Trophoblast cell (in vitro differentiated cells and primary cell): ENCODE measurements around the gene FHAD1.
A peak's percentile ranks its signal among the peaks of the same experiment; 100 is the strongest.

Experiments used
- DNase-seq, 2 donors: peaks; one replicate each; pipeline ENCODE4 v3.0.0-alpha.2; 2016
- H2AFZ ChIP-seq: 2 replicates; pipeline ENCODE4 v1.6.1; 2013; ENCODE audit warnings: low read length, moderate library complexity, mild to moderate bottlenecking; ENCODE audit not compliant: insufficient read depth, poor library complexity
- H2AK5ac ChIP-seq: 2 replicates; pipeline ENCODE4 v1.6.1; 2013; ENCODE audit warnings: mild to moderate bottlenecking, low read length
- H2BK120ac ChIP-seq: 2 replicates; pipeline ENCODE4 v1.6.1; 2013; ENCODE audit warnings: low read length, mild to moderate bottlenecking, moderate library complexity; ENCODE audit not compliant: insufficient read depth, poor library complexity
- H2BK12ac ChIP-seq: 2 replicates; pipeline ENCODE4 v1.6.1; 2013; ENCODE audit warnings: mild to moderate bottlenecking, low read length, moderate library complexity
- H2BK5ac ChIP-seq: 2 replicates; pipeline ENCODE4 v1.6.1; 2013; ENCODE audit warnings: low read length, low read depth, moderate library complexity, mild to moderate bottlenecking; ENCODE audit not compliant: poor library complexity
- H3K14ac ChIP-seq: 2 replicates; pipeline ENCODE4 v1.6.1; 2013; ENCODE audit warnings: mild to moderate bottlenecking, low read length
- H3K18ac ChIP-seq: 2 replicates; pipeline ENCODE4 v1.6.1; 2013; ENCODE audit warnings: mild to moderate bottlenecking, low read length
- H3K23ac ChIP-seq: 2 replicates; pipeline ENCODE4 v1.6.1; 2013; ENCODE audit warnings: low read length
- H3K27ac ChIP-seq: 2 replicates; pipeline ENCODE4 v1.5.1; 2013; ENCODE audit warnings: low read depth, mild to moderate bottlenecking, inconsistent platforms, low read length, moderate library complexity
- H3K27me3 ChIP-seq: 2 replicates; pipeline ENCODE4 v1.6.1; 2013; ENCODE audit warnings: inconsistent platforms, mild to moderate bottlenecking, low read length, moderate library complexity; ENCODE audit not compliant: insufficient read depth
- H3K36me3 ChIP-seq, 2 experiments: 1 replicate in 1 of 2; 2 replicates in 1 of 2; pipeline ENCODE4 v1.6.1; 2013; ENCODE audit warnings: low read length in 2 of 2, mild to moderate bottlenecking in 2 of 2, moderate library complexity in 1 of 2; ENCODE audit not compliant: insufficient read depth in 2 of 2, control insufficient read depth in 1 of 2
- H3K4ac ChIP-seq: 2 replicates; pipeline ENCODE4 v1.6.1; 2013; ENCODE audit warnings: low read depth, mild to moderate bottlenecking, low read length, moderate library complexity
- H3K4me1 ChIP-seq, 2 experiments: 1 replicate in 1 of 2; 2 replicates in 1 of 2; pipeline ENCODE4 v1.6.1; 2013; ENCODE audit warnings: low read length in 2 of 2, mild to moderate bottlenecking in 2 of 2, moderate library complexity in 1 of 2; ENCODE audit not compliant: insufficient read depth in 2 of 2, control insufficient read depth in 1 of 2
- H3K4me2 ChIP-seq: 2 replicates; pipeline ENCODE4 v1.6.1; 2013; ENCODE audit warnings: inconsistent platforms, mild to moderate bottlenecking, low read length, moderate library complexity
- H3K4me3 ChIP-seq: 2 replicates; pipeline ENCODE4 v1.5.1; 2013; ENCODE audit warnings: mild to moderate bottlenecking, low read depth, low read length, inconsistent platforms
- H3K79me1 ChIP-seq: one replicate; pipeline ENCODE4 v1.6.1; 2013; ENCODE audit warnings: low read length
- H3K79me2 ChIP-seq: 2 replicates; pipeline ENCODE4 v1.6.1; 2013; ENCODE audit warnings: low read length, mild to moderate bottlenecking; ENCODE audit not compliant: control insufficient read depth, insufficient read depth, poor library complexity
- H3K9ac ChIP-seq: 2 replicates; pipeline ENCODE4 v1.6.1; 2013; ENCODE audit warnings: mild to moderate bottlenecking, low read length
- H3K9me3 ChIP-seq: 2 replicates; pipeline ENCODE4 v1.6.1; 2013; ENCODE audit warnings: low read depth, mild to moderate bottlenecking, control low read depth, inconsistent platforms, low read length; ENCODE audit not compliant: insufficient read depth
- H4K12ac ChIP-seq: 2 replicates; pipeline ENCODE4 v1.6.1; 2013; ENCODE audit warnings: low read depth, mild to moderate bottlenecking, low read length, moderate library complexity
- H4K8ac ChIP-seq: 2 replicates; pipeline ENCODE4 v1.6.1; 2013; ENCODE audit warnings: low read depth, mild to moderate bottlenecking, low read length, moderate library complexity
- H4K91ac ChIP-seq: one replicate; pipeline ENCODE4 v1.6.1; 2013; ENCODE audit warnings: low read depth, mild to moderate bottlenecking, low read length, moderate library complexity
- WGBS: extraction: QIAGEN DNeasy Blood & Tissue Kit; methylation state at CpG from one replicate; pipeline ENCODE4 v1.1.7; 2013; ENCODE audit warnings: missing lambda C conversion rate; ENCODE audit not compliant: insufficient read length, insufficient coverage; ENCODE audit errors: extremely low coverage; 5-methylcytosine and 5-hydroxymethylcytosine counted together

The FHAD1 gene

DNA sequence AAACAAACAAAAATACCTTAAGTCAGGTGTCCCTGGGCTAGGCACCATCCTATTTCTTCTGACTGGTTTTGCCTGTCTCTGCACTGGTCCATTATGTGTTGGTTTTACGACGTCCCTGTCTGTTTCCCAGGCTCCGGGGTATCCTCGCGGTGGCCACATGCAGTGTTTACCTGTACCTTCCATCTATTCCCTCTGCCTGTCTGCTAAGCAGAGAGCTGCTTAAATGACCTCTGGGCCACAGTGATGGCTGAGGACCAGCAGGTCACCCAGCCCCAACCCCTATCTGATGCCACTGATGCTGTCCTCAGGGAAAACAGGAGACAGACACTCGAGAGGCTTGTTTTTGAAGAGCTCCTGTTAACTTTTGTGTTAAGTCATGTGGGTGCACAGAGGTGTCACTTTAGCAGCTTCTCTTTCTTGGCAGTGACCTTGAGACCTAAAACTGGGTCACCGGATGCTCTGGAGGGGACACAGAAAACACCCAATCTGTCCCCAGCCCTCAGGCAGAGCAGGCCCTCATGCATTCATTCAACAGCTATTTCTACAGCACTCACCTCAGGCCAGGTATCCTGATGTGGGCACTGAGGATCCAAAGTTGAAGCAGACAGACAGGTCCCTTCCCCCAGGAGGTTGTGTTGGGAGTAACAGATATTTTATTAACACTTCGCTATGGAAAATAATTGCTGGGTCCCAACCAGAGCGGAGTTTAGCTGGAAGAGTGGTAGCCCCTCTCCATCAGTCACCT lies 158.3 kb downstream of the FHAD1 start:
- peak; percentile 86 to 88 for DNase-seq
- H2BK5ac ChIP-seq = no peak overlapping the region
- H3K4me3 ChIP-seq = no peak overlapping the region
- H3K27ac ChIP-seq = no peak overlapping the region
- no peak overlapping the region for H2BK120ac ChIP-seq
- H3K79me1 ChIP-seq = peaks cover 4% of the 10 kb centered on the region
- no peak overlapping the region for H3K4me2 ChIP-seq
- no peak overlapping the region for H3K9ac ChIP-seq
- H3K36me3 ChIP-seq = no peaks in the 10 kb centered on the region
- H2AFZ ChIP-seq = no peak overlapping the region
- no peak overlapping the region for H3K14ac ChIP-seq
- H3K4ac ChIP-seq = no peak overlapping the region
- H3K4me1 ChIP-seq = peaks cover under 1 to 5% of the 10 kb centered on the region in 2 experiments
- H3K23ac ChIP-seq = no peak overlapping the region
- no CpG with 5 or more reads among the region's 9 CpGs for WGBS
- no peaks in the 10 kb centered on the region for H3K9me3 ChIP-seq
- H3K79me2 ChIP-seq = peaks cover 1% of the 10 kb centered on the region
- no peak overlapping the region for H4K12ac ChIP-seq
- H3K27me3 ChIP-seq = no peaks in the 10 kb centered on the region
- no peak overlapping the region for H2AK5ac ChIP-seq
- no peak overlapping the region for H4K91ac ChIP-seq
- H4K8ac ChIP-seq = no peak overlapping the region
- H2BK12ac ChIP-seq = no peak overlapping the region
- H3K18ac ChIP-seq = no peak overlapping the region

DNA sequence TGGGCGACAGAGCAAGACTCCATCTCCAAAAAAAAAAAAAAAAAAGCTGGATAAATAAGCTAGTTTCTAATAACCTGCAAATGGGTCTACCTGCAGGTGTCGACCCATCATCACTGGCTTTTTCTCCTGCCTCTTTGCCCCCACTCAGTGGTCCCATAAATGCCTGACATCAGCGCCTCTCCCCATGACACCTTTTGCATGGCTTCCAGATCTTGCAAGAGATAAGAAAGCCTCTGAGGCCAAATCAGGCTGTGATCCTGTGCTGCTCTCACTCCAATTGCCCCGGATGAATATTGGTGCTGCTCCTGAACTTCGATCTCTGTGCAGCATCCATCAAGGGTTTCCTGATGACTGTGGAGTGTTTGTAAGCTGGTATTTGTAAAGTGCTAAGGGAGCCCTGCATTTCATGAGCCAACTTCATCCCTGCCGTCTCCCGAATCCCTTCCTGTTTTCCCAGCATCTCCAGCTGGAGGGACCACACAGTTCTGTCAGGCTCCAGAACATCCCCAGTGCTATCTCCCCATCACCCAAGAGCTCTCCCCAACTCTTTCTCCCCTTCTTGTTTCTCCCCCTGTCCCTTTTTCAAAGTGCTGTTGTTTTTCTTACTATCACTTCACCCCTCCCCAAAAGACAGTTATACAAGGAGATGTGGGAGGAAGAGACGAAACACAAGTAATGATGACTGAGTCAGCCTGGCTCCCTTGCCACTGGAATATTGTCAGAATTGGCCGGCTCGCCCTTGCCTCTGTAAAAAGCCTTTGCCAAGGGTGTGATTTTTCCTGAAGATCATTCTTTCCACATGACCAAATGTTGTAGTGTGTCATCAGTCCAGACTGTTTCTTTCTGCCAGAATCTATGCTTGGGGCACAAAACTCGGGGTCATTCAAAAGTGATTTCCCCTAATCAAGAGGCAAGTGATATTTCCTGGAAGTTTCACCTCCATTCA lies 159.9 kb downstream of the FHAD1 start:
- H3K79me2 ChIP-seq = peaks cover 2% of the 10 kb centered on the region
- no peak overlapping the region for H2BK12ac ChIP-seq
- H3K23ac ChIP-seq = no peak overlapping the region
- H3K9me3 ChIP-seq = no peaks in the 10 kb centered on the region
- no peak overlapping the region for H2BK120ac ChIP-seq
- H3K36me3 ChIP-seq = no peaks in the 10 kb centered on the region
- H3K4me3 ChIP-seq = no peak overlapping the region
- no peak overlapping the region for H3K18ac ChIP-seq
- peaks cover 11% of the 10 kb centered on the region for H3K79me1 ChIP-seq
- H3K27me3 ChIP-seq = no peaks in the 10 kb centered on the region
- no peak for DNase-seq
- H3K14ac ChIP-seq = no peak overlapping the region
- H4K8ac ChIP-seq = no peak overlapping the region
- H3K4ac ChIP-seq = no peak overlapping the region
- H2BK5ac ChIP-seq = no peak overlapping the region
- no peak overlapping the region for H3K9ac ChIP-seq
- H3K4me2 ChIP-seq = no peak overlapping the region
- WGBS = no CpG with 5 or more reads among the region's 11 CpGs
- no peak overlapping the region for H4K91ac ChIP-seq
- H3K27ac ChIP-seq = no peak overlapping the region
- no peak overlapping the region for H4K12ac ChIP-seq
- no peak overlapping the region for H2AK5ac ChIP-seq
- H2AFZ ChIP-seq = no peak overlapping the region
- peaks cover 16 to 21% of the 10 kb centered on the region in 2 experiments for H3K4me1 ChIP-seq

DNA sequence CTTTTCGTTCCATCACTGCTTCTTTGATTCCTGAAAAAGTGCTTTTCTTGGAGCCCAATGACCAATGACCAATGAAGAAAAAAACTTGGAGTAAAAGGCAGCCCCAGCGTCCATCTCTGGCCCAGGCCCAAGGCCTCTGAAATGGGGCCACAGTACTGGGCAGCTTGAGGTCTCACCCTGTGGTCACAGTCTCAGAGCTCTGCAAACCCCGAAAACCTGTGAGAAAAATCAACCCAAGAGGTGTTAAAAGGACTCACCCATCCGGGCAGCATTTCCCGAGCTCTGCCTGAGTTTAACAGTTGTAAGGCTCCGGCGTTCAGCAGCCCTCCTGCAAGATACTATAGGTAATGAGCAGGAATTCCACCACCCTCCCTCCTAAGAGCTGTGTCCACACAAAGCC lies 160.6 kb downstream of the FHAD1 start:
- no peak overlapping the region for H3K4ac ChIP-seq
- H3K79me2 ChIP-seq = peaks cover 2% of the 10 kb centered on the region
- no peak overlapping the region for H2BK12ac ChIP-seq
- no peak overlapping the region for H3K4me3 ChIP-seq
- no peak for DNase-seq
- no peak overlapping the region for H3K18ac ChIP-seq
- H2BK120ac ChIP-seq = no peak overlapping the region
- H3K36me3 ChIP-seq = no peaks in the 10 kb centered on the region
- no peak overlapping the region for H4K8ac ChIP-seq
- no peak overlapping the region for H4K12ac ChIP-seq
- no peak overlapping the region for H3K23ac ChIP-seq
- no peak overlapping the region for H3K14ac ChIP-seq
- H4K91ac ChIP-seq = no peak overlapping the region
- H3K4me1 ChIP-seq = peaks cover 20 to 28% of the 10 kb centered on the region in 2 experiments
- H3K27ac ChIP-seq = no peak overlapping the region
- no peak overlapping the region for H2BK5ac ChIP-seq
- no CpG with 5 or more reads among the region's 7 CpGs for WGBS
- H3K9ac ChIP-seq = no peak overlapping the region
- H2AK5ac ChIP-seq = no peak overlapping the region
- no peak overlapping the region for H3K4me2 ChIP-seq
- H3K27me3 ChIP-seq = no peaks in the 10 kb centered on the region
- no peaks in the 10 kb centered on the region for H3K9me3 ChIP-seq
- H3K79me1 ChIP-seq = peaks cover 11% of the 10 kb centered on the region
- H2AFZ ChIP-seq = no peak overlapping the region

DNA sequence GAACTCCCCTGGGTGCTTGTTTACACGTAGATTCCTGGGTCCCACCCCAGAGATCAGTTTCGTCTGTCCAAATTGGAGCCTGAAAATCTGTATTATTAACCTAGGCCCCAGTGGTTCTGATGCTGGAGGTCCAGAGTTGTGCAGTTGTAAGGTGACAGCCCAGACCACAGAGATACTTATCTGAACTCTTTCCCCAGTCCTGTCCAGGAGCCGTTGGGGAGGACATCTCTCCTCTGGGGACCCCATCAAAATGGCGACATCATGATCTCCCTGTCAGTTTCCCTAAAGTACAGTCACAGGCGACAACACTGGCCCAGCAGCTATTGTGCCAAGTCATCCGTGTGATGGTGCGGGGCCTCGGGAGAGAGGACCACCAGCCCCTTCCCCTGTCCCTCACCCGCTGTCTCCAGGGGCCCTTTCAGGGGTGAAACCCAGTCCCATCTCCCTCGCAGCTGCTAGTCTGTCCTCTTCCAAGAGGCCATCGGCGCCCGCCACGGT lies 161.9 kb downstream of the FHAD1 start:
- no CpG with 5 or more reads among the region's 14 CpGs for WGBS
- peaks cover 2% of the 10 kb centered on the region for H3K79me2 ChIP-seq

More for the DNA sequence above, 161.9 kb downstream of the FHAD1 start:
- Histone ChIP-seq H2BK5ac (no peak overlapping the region), H3K14ac (no peak overlapping the region), H3K4me1 (peaks cover 20 to 28% of the 10 kb centered on the region in 2 experiments), H4K91ac (no peak overlapping the region), H2AK5ac (no peak overlapping the region), H3K9me3 (no peaks in the 10 kb centered on the region), H3K36me3 (no peaks in the 10 kb centered on the region), H3K4me3 (peak overlapping the region; percentile 90), H3K23ac (no peak overlapping the region), H4K12ac (no peak overlapping the region), H3K79me1 (peaks cover 11% of the 10 kb centered on the region), H3K18ac (peak overlapping the region; percentile 4), H3K27me3 (no peaks in the 10 kb centered on the region), H2BK120ac (no peak overlapping the region), H2BK12ac (no peak overlapping the region), H3K4me2 (peak overlapping the region; percentile 85), H3K27ac (no peak overlapping the region), H4K8ac (no peak overlapping the region), H3K9ac (no peak overlapping the region), H2AFZ (no peak overlapping the region), H3K4ac (no peak overlapping the region)
- DNase-seq = no peak
